Uterus (tissue), 2 donors: ENCODE measurements around the gene SERPINA4.

Source experiments
- POLR2A ChIP-seq, 2 donors: fragments of 450-650 bp; IDR thresholded peaks; one replicate each; pipeline ENCODE4 v1.6.1; 2016; ENCODE audit warnings: antibody characterized with exemption in 2 of 2, mild to moderate bottlenecking in 1 of 2, moderate library complexity in 1 of 2
- TF ChIP-seq, protein P1 (sequence below), 4 experiments: fragments of 200-600 bp in 2 of 4; fragments of 450-650 bp in 2 of 4; sonication (generic) in 2 of 4; IDR thresholded peaks; one replicate each; pipeline ENCODE4 v1.5.1; 2016 to 2019; ENCODE audit warnings: antibody characterized with exemption in 4 of 4, mild to moderate bottlenecking in 2 of 4, moderate library complexity in 1 of 4

GRCh38 chr14:94592457-94592856, 31.2 kb downstream of the SERPINA4 start:
- TF ChIP-seq, protein P1, sequence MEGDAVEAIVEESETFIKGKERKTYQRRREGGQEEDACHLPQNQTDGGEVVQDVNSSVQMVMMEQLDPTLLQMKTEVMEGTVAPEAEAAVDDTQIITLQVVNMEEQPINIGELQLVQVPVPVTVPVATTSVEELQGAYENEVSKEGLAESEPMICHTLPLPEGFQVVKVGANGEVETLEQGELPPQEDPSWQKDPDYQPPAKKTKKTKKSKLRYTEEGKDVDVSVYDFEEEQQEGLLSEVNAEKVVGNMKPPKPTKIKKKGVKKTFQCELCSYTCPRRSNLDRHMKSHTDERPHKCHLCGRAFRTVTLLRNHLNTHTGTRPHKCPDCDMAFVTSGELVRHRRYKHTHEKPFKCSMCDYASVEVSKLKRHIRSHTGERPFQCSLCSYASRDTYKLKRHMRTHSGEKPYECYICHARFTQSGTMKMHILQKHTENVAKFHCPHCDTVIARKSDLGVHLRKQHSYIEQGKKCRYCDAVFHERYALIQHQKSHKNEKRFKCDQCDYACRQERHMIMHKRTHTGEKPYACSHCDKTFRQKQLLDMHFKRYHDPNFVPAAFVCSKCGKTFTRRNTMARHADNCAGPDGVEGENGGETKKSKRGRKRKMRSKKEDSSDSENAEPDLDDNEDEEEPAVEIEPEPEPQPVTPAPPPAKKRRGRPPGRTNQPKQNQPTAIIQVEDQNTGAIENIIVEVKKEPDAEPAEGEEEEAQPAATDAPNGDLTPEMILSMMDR (IDR thresholded peaks at IDR 0.05) = no peak
- no peak for TF ChIP-seq POLR2A (IDR thresholded peaks at IDR 0.05)
